NCI-H1105 (cell line): ENCODE data around the gene SAMD1.
"Not testable (repeated sequence)": the region's sequence is repeated elsewhere in the genome, so short reads cannot be mapped to it uniquely, and the experiment has no call there.

ENCODE experiments used
- DNase-seq: peaks from one replicate; lab custom pipeline; 2025; lab: John Stamatoyannopoulos, UW

Gene SAMD1

DNA sequence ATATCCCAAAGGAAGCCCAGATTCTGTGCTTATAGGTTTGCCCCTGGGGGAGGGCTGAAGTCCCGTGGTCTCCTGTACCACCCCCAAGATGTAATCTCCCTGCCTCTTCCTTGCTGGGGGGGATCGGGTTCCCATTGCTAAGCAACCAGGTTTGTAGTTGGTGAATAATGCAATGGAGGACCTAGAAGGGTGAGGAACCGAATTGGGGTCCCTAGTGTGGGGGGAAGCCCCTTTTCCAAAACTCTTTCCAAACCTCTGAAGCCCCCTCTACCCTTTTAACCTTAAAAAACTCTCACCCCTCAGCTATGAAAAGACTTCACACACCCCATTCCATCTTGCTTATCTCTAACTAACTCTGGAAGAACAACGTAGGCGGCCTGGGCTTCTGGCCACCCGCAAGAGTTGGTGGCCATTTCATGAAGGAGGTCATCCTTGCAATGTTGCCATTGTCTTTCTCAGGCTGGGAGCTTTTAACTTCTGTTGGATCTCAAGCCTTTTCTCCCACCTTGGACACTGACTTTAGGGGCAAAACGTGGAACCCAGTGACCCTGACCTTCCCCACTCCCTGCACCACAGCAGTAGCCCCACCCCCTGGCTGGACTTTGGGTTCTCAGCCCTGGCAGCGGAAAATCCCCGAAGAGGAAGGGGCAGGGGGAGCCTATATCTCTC lies 29.3 kb downstream of the SAMD1 start:
- no peak for DNase-seq

DNA sequence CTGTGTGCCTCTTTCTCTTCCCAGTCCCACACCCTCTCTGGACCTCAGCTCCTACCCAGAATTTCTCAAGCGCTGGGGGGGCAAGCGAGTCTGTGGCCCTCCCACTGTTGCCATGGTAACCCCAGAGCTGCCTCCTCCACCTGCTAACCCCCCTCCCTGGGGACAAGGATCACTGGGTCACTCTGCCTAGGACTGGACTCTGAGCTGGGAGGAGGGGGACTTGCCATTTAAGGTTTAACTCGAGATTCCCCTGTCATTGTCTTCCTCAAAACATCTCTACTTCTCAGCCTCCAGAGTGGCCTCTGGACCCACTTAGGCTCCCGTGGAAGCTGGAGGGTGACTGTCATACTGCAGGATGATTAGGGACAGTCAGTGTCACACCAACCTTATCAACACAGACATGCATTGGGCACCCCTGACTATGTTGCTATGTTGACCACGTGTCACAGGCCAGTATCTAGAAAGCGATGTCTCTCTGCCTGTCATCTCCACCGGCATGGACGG lies 30.8 kb downstream of the SAMD1 start:
- no peak for DNase-seq

DNA sequence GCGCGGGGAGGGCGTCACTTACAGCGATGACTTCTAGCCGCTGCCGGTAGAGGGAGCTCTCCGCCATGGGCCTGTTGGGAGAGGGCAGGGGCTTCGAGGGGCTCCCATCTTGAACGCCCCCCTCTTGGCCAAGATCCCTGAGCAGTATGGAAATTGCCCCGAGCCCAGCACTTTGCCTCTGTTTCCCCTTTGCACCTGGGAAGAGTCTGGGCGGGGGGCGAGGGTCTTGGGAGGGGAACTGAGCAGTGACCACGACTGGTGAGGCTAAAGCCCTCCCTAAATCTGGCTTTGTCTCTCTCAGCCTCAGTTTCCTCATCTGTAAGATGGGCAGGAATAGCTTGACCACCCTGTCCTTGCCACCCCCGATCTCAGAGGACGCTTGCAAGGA lies 31.5 kb downstream of the SAMD1 start:
- DNase-seq, result no peak

DNA sequence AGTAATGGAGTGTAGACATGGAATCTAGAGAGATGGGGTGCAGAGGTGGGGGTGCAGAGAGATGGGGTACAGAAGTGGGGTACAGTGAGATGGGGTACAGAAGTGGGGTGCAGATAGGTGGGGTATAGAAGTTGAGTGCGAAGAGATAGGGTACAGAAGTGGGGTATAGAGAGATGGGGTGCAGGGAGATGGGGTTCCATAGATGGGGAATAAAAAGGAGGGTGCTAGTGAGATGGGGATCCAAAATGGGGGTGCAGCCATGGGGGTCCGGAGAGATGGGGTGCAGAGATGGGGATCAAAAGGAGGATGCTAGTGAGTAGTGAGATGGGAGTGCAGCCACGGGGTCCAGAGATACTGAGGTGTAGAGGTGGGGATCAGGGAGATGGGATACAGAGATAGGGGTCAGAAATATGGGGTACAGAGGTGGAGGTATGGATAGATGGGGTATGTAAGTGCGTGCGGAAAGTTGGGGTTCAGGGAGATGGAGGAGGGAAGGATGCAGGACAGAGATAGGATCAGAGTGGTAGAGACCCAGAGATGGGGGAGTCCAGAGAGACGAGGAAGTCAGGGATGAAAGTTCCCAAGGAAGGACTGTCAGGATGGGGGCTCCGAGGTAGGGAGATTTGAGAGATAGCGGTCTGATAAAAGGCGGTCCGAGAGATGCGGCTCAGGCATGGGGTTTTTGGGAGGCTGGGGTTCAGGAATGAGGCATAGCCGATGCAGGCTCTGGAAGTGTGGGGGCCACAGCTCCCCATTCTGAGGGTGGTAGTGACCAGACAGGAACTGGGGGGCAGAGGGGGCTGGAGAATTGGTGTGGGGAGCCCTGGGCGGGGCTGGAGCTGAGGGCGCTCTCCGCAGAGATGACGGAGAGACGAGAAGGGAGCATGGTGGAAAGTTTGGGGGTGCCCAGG lies 32.1 kb downstream of the SAMD1 start:
- DNase-seq, result no peak

DNA sequence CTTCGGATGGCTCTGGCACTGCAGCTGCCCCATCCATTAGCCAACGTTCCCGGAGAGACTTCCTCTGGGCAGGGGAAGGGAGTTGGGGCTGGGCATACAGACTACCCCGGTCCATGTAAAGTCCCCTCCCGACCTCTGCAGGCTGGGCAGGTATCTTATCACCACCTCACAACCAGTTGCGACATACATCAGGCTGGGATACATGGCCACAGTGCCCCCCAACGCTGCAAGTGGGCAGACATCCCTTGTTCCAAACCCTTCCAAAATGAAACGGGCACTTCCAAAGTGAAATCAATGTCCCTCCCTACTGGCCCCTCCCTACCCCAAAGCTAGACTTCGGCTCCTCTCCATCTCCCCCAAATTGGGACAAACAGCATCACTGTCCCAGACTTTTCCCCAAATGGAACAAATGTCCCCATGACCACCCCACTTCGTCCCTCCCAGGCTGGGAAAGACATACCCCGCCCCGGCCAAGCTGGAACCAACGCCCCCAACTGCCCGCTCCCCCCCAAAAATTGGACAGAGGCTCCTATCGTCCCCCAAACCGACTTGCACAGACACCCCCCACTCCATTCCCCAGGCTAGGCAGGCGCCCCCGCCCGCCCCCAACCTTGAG lies 33.7 kb downstream of the SAMD1 start:
- DNase-seq, result no peak

GRCh38 chr19:14056069-14056666 lies 34.4 kb downstream of the SAMD1 start:
- no peak for DNase-seq

DNA sequence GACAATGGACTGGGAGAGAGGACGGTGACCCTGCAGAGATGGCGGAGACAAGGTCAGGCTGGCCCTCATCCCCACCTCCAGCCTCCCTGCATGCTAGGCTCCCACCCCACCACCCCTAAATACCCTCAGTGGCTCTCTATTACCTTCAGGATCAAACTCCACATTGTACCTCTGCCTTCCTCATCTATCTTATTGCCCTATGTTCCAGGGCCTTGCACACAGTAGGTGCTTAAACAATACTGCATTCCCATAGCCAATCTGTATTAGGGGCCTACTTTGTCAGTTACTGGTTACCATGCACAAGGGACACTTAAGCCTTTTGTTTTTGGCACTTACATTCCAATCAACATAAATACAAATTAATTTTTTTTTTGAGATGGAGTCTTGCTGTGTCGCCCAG lies 35.2 kb downstream of the SAMD1 start:
- no peak for DNase-seq

DNA sequence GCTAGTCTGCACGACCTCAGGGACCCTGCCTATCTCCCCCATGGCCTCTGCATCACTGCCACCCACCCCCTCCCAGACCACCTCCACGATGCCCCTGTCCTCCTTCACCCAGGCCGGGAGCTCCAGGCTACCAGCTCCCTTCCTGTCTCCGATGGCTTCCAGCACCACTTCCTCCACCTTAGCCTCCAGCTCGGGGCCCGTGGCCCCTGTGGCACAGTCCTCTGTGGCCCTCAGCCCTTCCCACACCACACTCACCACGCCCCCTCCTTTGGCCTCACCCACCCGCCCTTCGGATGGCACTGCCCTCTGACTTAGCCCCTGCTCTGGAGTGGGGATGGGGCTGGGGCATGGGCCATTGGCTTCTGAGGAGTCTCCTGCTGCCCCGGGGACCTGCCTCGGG lies 35.8 kb downstream of the SAMD1 start:
- DNase-seq, result no peak

- no peak for DNase-seq
Measured at GRCh38 chr19:14054099-14054498, 36.5 kb downstream of the SAMD1 start.

DNA sequence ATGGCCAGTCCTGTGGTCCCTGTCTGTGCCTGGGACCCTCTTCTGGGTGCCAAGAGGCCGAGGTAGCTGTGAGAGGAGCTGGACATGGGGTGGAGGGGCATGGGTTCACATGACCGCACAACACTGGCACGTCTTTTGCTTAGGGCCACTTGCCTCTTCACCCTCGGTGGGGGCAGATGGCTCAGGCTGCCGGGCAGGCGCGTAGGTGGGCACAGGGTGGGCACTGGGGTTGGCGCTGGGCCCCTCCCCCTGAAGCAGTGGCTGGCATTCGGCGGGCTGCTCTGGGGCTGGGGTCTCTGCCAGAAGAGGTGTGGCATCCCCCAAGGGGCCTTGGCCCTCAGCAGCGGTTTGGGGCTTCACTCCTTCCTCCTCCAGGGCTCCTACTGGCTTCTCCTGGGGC lies 37.1 kb downstream of the SAMD1 start:
- no peak for DNase-seq

DNA sequence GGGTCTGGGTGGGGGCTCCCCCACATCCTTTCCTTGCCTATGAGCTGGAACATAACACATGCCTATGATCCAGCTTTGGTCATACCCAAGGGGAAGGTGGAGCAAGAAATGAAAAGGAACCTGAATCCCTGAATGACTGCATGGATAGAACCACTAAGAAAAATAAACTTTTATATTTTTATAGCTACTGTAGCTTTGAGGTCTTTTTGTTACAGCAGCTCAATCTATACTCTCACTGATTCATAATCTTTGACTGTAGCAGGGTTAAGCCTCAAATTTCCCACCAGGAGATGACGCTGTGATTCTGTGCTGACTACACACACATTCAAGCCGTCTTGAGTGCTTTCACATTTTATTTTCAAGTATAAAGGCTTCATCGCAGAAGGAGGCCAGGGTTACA lies 37.5 kb downstream of the SAMD1 start:
- DNase-seq, result no peak

GRCh38 chr19:14052470-14052869 lies 38.1 kb downstream of the SAMD1 start:
- DNase-seq, result no peak

- no peak for DNase-seq
Measured at GRCh38 chr19:14051980-14052379, 38.6 kb downstream of the SAMD1 start.

DNA sequence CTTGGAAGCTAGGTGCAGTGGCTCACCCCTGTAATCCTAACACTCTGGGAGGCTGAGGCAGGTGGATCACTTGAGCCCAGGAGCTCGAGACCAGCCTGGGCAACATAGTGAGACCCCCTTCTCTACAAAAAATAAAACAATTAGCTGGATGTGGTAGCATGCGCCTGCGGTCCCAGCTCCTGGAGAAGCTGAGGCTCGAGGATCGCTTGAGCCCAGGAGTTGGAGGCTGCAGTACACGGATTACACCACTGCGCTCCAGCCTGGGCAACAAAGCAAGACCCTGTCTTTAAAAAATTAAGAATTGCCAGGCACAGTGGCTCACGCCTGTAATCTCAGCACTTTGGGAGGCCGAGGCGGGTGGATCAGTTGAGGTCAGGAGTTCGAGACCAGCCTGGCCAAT lies 39.6 kb downstream of the SAMD1 start:
- DNase-seq, result not testable (repeated sequence)

- DNase-seq, result no peak
Measured at GRCh38 chr19:14050512-14050911, 40.0 kb downstream of the SAMD1 start.

DNA sequence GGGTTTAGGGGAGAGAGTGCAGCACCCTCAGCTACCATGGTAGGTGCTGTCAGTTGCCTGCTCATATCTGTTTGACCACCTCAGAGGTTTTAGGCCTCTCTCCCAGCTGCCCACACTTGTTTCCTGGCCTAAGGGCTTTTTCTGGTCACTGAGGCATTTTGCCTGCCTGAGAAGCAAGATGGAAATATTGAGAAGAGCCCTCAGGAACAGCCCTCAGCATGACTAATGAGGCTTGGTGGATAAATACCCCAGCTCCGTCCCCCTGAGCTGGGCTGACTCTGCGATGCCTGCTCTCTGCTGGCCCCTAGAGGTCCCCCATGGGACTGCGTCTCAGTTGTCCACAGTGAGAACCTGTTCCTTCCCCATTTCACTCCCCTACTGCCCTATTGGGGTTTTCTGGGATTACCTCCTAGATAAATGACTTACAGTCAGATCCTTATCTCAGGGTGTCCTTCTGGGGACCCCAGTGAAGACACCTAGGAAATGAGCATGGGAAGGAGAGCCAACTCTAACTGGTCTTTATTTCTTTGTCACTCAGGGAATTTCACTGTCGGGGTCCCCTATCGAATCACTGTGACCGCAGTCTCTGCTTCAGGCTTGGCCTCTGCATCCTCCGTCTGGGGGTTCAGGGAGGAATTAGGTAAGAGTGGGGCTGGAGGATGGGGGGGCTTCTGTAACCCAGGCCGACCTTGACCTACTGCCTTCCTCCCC lies 42.0 kb downstream of the SAMD1 start:
- peak; percentile 4 for DNase-seq

DNA sequence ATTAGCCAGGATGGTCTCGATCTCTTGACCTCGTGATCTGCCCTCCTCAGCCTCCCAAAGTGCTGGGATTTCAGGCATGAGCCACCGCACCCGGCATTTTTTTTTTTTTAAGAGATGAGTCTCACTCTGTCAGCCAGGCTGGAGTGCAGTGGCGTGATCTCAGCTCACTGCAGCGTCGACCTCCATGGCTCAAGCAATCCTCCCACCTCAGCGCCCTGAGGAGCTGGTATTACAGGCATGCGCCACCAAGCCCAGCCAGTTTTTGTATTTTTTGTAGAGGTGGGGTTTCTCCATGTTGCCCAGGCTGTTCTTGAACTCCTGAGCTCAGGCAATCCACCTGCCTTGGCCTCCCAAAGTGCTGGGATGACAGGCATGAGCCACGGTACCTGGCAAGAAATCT lies 42.7 kb downstream of the SAMD1 start:
- not testable (repeated sequence) for DNase-seq

- DNase-seq, result peak; percentile 23
Measured at GRCh38 chr19:14042659-14043608, 47.6 kb downstream of the SAMD1 start.

DNA sequence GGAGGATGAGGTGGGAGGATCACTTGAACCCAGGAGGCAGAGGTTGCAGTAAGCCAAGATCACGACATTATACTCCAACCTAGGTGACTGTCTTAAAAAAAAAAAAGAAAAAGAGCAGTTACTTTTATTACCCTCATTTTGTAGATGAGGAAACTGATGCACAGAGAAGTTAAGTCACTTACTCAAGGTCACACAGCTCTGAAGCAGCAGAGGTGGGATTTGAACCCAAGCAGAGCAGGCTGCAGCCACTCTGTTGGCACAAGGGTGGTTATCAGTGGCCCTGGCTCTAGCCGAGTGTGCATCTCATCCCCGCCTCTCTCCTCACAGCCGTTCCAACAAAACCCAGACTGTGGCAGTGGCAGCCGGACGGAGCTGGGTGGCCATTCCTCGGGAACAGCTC lies 51.4 kb downstream of the SAMD1 start:
- no peak for DNase-seq
